ENCODE results near the gene CHMP1A. TPM values are rescaled to one million over a fixed set of nuclear protein-coding genes. Genes with fewer than 3 reads are reported as not detected.
"Not testable (repeated sequence)": the region's sequence is repeated elsewhere in the genome, so short reads cannot be mapped to it uniquely, and the experiment has no call there.

CHMP1A gene
- total RNA-seq, 4 donors from 2014 or later: 71.8 to 125 (median 86.6) TPM

- no peak for TF ChIP-seq POLR2A (IDR thresholded peaks at IDR 0.05)
- TF ChIP-seq CTCF (IDR thresholded peaks at IDR 0.05): peak in 1 of 2 donors; percentile 22
- TF ChIP-seq EP300 (IDR thresholded peaks at IDR 0.05): no peak
- TF ChIP-seq POLR2AphosphoS5 (IDR thresholded peaks at IDR 0.05): peak in 1 of 3 donors; percentile 32
- no peaks in the 10 kb centered on the region for H3K9me3 ChIP-seq
- peak overlapping the region; percentile 76 for H3K27ac ChIP-seq
- WGBS: 20% methylated on average over 2 of the region's 78 CpGs
- H3K4me1 ChIP-seq: peaks cover 31% of the 10 kb centered on the region
- no peaks in the 10 kb centered on the region for H3K27me3 ChIP-seq
- peaks cover 17% of the 10 kb centered on the region for H3K36me3 ChIP-seq
- peak overlapping the region; percentile 81 for H3K4me3 ChIP-seq
- DNase-seq (ENCODE audit: low spot score in 2 of 2): peak in 1 of 2 donors; percentile 80
Observed at GRCh38 chr16:89700649-89701424, 43.3 kb upstream of the CHMP1A start.

- Histone ChIP-seq H3K27me3 (no peaks in the 10 kb centered on the region), H3K36me3 (peaks cover 24% of the 10 kb centered on the region), H3K9me3 (no peaks in the 10 kb centered on the region), H3K4me3 (peak overlapping the region; percentile 81), H3K4me1 (peaks cover 31% of the 10 kb centered on the region), H3K27ac (peak overlapping the region; percentile 76)
- 0% methylated on average over 4 of the region's 30 CpGs for WGBS
- peak; percentile 98 to 99 for DNase-seq (ENCODE audit: low spot score in 2 of 2)
- TF ChIP-seq EP300 (IDR thresholded peaks at IDR 0.05) (no peak), POLR2AphosphoS5 (IDR thresholded peaks at IDR 0.05) (peak in 1 of 3 donors; percentile 87), CTCF (IDR thresholded peaks at IDR 0.05) (peak; percentile 65 to 73), POLR2A (IDR thresholded peaks at IDR 0.05) (no peak)
Observed at GRCh38 chr16:89700100-89700648, 42.7 kb upstream of the CHMP1A start.

GRCh38 chr16:89699629-89700099 lies 42.2 kb upstream of the CHMP1A start:
- peak overlapping the region; percentile 81 for H3K4me3 ChIP-seq
- H3K27me3 ChIP-seq, H3K9me3 ChIP-seq: not testable (repeated sequence)
- peak overlapping the region; percentile 76 for H3K27ac ChIP-seq
- DNase-seq (ENCODE audit: low spot score in 2 of 2): peak in 1 of 2 donors; percentile 64
- 56% methylated on average over 18 of the region's 18 CpGs for WGBS
- H3K4me1 ChIP-seq: peaks cover 31% of the 10 kb centered on the region
- peaks cover 29% of the 10 kb centered on the region for H3K36me3 ChIP-seq

- not testable (repeated sequence) for H3K27me3 ChIP-seq; H3K27ac ChIP-seq; H3K4me3 ChIP-seq; DNase-seq (ENCODE audit: low spot score in 2 of 2); H3K9me3 ChIP-seq
- H3K36me3 ChIP-seq: peaks cover 38% of the 10 kb centered on the region
- peaks cover 31% of the 10 kb centered on the region for H3K4me1 ChIP-seq
- WGBS: 97% methylated on average over 14 of the region's 14 CpGs
Observed at GRCh38 chr16:89698717-89699116, 41.2 kb upstream of the CHMP1A start.

- no peak overlapping the region for H3K4me3 ChIP-seq
- H3K27ac ChIP-seq: no peak overlapping the region
- no peaks in the 10 kb centered on the region for H3K9me3 ChIP-seq
- DNase-seq (ENCODE audit: low spot score in 2 of 2): no peak
- TF ChIP-seq POLR2AphosphoS5 (IDR thresholded peaks at IDR 0.05) (no peak), EP300 (IDR thresholded peaks at IDR 0.05) (no peak), CTCF (IDR thresholded peaks at IDR 0.05) (no peak), POLR2A (IDR thresholded peaks at IDR 0.05) (no peak)
- 77% methylated on average over 18 of the region's 32 CpGs for WGBS
- H3K4me1 ChIP-seq: peaks cover 31% of the 10 kb centered on the region
- H3K27me3 ChIP-seq: no peaks in the 10 kb centered on the region
- peaks cover 48% of the 10 kb centered on the region for H3K36me3 ChIP-seq
Observed at GRCh38 chr16:89697616-89698331, 40.3 kb upstream of the CHMP1A start.

GRCh38 chr16:89697161-89697615 lies 39.7 kb upstream of the CHMP1A start:
- Histone ChIP-seq H3K27me3 (no peaks in the 10 kb centered on the region), H3K9me3 (no peaks in the 10 kb centered on the region), H3K27ac (no peak overlapping the region), H3K36me3 (peaks cover 54% of the 10 kb centered on the region), H3K4me3 (no peak overlapping the region), H3K4me1 (peaks cover 28% of the 10 kb centered on the region)
- 90% methylated on average over 15 of the region's 19 CpGs for WGBS
- DNase-seq (ENCODE audit: low spot score in 2 of 2): no peak
- TF ChIP-seq POLR2AphosphoS5 (IDR thresholded peaks at IDR 0.05) (no peak), EP300 (IDR thresholded peaks at IDR 0.05) (no peak), CTCF (IDR thresholded peaks at IDR 0.05) (no peak), POLR2A (IDR thresholded peaks at IDR 0.05) (no peak)

Data from suprapubic skin (tissue), 4 donors.